ENCODE results near the gene UBAC2.

Gene UBAC2

DNA sequence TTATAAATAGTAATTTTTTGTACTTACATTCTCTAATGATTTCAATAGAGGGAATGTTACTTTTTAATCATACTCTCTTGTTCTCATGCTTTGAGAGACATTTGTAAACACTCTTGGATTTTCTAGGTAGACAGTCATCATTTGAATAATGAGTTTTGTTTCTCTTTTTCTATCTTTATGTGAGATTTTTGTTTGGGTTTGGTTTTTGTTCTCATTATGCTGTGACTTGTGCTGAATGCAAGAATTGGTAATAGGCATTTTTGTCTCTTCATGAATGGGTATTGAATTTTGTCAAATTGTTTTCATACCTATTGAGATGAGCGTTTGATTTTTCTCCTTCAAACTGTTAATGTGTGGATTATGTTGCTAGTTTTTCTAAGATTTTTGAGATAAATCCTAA lies 163.3 kb downstream of the UBAC2 start:
- DNase-seq = no peak

- no peak for DNase-seq
These were observed 165.7 kb downstream of the UBAC2 start for GRCh38 chr13:99366075-99366987.

GRCh38 chr13:99367106-99367616 lies 166.5 kb downstream of the UBAC2 start:
- no peak for DNase-seq

DNA sequence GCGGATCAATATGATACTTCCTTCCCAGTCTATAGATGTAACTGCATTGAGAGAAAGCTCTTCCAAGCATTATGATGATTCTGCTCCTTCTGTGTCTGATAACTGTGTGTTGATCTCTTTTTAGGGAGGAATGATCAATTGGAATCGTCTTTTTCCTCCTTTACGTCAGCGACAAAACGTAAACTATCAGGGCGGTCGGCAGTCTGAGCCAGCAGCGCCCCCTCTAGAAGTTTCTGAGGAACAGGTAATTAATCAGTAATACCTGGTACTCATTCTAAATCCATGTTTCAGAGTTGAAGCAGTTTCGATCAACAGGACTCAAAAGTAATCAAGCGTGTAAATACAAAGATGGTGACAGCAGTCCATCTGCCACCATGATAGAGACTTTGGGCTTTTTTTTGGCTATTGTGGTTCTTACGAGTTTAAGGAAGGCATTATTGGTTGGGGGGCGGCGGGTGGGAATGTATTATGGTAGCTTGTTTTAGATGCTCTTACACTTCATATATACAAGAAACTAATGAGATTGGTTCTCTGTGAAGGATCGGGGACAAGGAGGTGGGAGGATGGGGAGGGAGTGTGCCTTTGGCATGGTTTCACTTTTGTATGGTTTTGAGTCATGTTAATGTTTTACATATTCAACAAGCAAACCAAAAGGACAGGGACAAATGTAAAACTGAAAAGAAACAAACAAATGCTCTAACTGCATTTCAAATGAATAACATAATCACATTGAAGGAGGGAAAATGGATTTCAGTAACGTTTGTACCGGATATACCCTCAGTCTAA lies 167.2 kb downstream of the UBAC2 start:
- no peak for DNase-seq

DNA sequence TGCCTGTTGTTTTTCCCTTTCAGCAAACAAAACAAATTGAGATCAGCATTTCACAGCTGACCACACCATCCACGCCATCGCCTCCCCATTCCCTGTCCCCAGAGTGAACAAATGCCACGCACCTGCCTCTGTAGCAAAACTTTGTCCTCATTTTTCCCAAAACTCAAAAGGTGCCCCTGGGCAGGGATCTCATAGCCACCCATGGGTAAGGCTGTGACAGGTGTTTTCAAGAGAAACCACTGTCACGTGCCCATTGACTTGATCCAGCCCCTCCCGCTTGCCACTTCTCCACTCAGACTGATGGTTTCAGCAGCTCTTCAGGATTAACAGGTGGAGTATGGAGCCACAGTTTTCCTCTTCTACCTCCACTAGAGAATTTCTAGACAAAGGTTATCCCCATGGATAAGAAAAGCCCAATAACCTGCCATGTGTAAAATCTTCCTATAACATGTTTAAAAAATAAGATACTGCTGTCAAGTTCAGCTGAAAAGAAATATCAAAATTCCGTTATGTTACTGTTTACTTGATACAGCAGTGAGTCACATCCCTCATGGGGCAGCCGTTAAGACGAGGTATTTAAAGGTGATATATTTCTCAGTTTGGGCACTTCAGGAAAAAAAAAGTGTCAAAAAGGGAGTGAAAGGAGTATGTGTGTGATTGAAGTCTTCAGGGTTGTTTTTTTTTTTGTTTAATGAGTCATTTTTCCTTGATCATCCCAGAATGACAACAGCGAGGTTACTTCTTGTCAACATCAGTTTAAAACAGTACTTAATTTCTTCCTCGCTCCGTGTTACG lies 170.0 kb downstream of the UBAC2 start:
- DNase-seq = no peak

DNA sequence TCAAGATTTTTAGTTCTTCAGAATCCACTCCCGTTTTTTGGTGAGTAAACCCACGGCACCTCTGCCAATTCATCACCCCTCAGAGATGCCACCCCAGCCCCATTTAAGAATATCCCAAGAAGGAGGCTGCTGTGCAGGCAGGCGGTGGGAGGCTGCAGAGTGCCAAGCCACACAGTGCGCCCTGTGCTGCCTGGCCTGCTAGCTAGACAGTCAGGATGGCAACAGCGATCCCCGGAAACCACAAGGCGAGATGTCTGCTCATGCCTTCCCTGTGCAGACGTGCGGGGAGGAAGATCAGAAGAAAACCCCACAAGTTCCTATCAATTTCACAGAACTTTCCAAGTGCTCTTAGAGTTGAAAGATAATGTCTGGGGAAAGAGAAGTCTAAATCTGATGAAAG lies 171.3 kb downstream of the UBAC2 start:
- DNase-seq = no peak

GRCh38 chr13:99373436-99373835 lies 172.8 kb downstream of the UBAC2 start:
- DNase-seq = no peak

DNA sequence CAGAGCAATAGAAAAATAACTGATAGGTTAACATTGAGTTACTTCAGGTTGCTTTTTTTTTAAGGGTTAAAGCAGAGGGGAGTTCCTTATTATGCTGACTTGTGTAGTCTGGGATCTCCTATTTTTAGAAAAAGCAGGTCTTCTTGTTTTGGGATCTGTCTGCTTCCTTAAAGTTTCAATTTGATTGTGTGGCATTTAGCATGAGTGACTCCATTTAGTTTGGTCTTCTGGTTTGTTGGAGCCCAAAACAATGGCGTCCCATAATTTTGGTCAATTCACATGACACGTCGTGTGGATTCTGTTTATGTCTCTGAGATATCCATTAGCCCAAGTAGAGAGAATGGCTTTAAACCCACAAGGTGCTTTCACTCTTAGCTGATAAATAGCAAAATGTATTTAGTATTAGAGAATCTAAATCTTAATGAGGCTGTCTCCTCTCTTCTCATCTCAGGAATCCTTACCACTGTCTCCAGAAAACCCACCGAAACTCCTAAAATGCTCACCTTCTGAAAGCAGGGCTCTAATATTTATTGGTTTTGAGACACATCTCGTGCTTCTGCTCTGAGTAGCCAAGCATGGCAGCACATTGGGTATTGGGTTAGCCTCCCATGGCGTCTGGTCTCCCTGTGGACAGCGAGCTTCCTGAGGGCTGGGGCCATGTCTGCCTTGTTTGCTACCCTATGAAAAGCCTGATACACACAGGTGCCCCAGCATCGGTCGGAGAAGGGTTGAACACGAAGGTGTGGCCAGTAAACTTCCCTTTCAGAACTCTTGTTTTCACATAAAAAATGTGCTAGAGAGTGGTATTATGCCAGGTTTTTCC lies 173.7 kb downstream of the UBAC2 start:
- no peak for DNase-seq

GRCh38 chr13:99374994-99375737 lies 174.5 kb downstream of the UBAC2 start:
- DNase-seq = no peak

GRCh38 chr13:99375738-99376080 lies 175.1 kb downstream of the UBAC2 start:
- DNase-seq = no peak

DNA sequence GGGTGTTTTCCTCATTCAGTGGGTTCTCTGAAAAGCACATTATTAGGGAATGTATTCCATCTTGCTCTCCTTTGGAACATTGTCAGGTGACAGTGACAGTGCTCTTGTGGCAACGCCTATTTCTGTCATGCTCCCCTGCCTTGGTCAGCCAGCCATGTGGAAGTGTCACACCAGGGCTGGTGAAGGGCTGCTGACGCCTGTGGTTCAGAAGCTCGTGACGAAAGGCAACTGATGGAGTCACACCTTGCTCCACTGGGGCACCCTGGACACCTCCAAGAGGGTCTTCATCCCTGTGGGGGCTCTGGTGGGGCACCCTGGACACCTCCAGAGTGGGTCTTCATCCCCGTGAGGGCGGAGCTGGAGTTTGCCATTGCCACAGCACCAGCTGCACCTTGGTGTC lies 175.5 kb downstream of the UBAC2 start:
- DNase-seq = no peak

DNA sequence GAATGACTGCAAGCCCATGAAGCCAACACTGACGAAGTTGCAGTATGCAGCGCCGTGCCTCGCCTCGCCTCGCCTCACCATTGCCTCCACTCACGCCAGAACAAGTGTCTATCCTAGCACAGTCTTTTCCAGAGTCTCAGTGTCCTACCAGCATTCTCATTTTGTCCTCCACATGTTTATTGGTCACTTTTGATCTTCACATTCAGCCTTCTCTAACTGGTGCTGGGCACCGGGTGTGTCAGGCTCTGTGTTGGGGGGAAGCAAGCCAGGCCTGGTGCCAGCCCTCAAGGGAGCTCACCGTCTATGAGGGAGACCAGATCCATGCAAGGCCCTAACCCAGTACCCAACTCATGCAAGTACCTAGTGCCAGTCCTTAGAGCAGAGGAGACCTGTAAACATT lies 176.3 kb downstream of the UBAC2 start:
- DNase-seq = no peak

GRCh38 chr13:99377641-99378040 lies 177.0 kb downstream of the UBAC2 start:
- DNase-seq = no peak

- no peak for DNase-seq
These were observed 178.5 kb downstream of the UBAC2 start for GRCh38 chr13:99378985-99379733.

GRCh38 chr13:99379856-99380801 lies 179.5 kb downstream of the UBAC2 start:
- no peak for DNase-seq

DNA sequence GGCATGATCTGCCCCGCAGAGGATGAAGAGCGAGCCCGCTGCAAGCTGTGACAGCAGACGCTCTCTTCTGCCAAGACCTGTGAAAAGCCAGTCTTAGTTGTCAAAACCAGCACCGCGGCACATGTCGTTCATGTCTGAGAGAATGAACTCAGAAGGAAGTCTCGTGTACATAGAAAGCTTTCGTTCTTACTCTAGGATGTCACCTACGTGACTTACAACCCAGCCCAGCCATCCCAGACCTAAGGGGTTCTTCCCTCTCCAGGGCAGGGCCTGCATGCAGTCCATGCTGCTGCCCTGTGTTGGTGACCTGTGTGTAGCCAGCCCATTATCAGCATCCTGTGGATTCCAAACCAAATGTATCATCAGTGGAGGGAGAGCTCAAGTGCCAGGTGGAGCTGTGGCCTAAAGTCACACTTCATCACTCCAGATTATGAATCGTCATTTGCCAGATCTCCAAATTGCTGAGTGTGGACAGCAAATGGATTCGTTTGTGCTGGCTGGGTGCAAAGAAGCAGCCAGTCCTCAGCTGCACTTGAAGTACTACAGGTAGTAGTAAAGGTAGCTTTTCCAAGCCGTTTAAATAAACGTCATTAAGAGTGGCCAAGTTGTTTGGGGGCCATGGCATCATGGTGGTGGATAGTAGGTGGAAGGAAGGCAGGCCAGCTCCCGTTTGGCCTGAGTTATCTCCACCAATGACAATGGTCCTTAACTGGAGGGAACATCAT lies 180.4 kb downstream of the UBAC2 start:
- no peak for DNase-seq

DNA sequence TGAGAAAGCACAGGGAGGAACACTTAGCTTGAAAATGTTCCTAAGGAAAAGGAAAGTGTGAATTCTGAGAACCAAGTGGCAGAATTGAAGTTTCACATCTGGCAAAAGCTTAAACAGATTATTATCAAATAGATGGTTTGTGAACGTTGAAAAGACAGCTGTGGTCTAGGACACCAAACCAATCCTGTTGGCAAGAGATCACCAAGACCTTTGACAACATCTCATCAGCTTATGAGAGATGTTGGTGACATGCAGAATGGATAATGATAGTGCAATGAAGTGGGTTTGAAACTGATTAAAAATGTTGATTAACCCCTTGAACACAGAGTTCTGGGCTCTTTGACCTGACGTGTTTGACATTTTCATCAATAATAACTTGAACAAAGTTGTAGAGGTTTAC lies 181.1 kb downstream of the UBAC2 start:
- DNase-seq = no peak

DNA sequence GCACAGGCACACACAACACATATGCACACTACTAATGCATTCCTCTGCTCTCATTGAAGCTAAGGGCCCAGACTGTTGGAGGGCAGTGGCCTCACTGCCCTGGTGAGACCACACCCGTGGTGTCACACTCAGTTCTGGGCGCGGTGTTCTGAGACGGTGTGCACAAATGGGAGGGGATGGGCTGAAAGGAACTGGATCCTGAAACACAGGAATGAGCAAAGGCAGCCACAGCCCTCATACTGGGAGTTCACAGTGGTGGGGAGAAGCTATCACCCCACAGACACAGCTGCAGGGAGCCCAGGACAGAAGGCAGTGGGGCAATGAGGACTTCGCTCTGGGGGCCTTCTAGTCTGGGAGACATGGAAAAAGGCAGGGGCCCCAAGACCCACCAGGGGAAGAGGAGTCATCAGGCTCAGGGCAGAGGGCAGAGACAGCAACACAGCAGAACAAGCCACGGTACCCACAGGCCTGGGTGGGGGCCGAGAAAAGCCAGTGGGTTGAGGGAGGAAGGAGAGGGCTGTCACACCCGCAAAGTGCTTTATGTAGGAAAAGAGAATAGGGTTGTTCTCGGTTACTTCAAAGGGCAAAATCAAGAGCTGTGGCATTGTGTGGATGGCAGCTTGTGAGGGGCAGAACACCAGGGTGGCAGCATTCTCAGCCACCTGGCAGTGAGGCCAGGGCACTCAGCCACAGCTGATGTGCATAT lies 181.9 kb downstream of the UBAC2 start:
- no peak for DNase-seq

All from SW 1271 (cell line).